GM12873 (cell line): ENCODE results near the gene VPS13D.

Experiments
- TF ChIP-seq, protein P1 (sequence below): IDR thresholded peaks from 2 replicates; pipeline ENCODE4 v1.5.1; 2012; ENCODE audit warnings: low read depth, mild to moderate bottlenecking, moderate library complexity, low read length, control low read depth; ENCODE audit not compliant: insufficient read depth; ENCODE audit errors: missing control alignments

Gene VPS13D

DNA sequence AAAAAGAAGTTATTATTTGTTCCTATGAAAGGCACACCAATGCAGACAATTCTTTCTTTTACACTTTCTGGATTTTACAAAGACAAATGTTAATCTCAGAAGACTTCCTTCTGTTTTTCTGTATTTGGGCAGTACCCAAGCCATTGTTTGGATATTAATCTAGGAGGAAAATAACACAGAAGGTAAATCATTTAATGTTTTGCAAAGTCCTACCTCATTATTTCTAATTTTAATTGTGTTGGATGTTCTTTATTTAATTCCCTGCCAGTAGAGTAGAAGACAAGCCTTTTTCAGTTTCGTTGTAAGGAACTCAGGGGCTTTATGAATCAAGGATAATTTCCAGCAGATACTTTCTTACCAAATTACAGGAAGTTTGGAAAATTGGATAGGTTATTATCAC, 118.3 kb downstream of the VPS13D start:
- TF ChIP-seq, protein P1, sequence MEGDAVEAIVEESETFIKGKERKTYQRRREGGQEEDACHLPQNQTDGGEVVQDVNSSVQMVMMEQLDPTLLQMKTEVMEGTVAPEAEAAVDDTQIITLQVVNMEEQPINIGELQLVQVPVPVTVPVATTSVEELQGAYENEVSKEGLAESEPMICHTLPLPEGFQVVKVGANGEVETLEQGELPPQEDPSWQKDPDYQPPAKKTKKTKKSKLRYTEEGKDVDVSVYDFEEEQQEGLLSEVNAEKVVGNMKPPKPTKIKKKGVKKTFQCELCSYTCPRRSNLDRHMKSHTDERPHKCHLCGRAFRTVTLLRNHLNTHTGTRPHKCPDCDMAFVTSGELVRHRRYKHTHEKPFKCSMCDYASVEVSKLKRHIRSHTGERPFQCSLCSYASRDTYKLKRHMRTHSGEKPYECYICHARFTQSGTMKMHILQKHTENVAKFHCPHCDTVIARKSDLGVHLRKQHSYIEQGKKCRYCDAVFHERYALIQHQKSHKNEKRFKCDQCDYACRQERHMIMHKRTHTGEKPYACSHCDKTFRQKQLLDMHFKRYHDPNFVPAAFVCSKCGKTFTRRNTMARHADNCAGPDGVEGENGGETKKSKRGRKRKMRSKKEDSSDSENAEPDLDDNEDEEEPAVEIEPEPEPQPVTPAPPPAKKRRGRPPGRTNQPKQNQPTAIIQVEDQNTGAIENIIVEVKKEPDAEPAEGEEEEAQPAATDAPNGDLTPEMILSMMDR: no peak

DNA sequence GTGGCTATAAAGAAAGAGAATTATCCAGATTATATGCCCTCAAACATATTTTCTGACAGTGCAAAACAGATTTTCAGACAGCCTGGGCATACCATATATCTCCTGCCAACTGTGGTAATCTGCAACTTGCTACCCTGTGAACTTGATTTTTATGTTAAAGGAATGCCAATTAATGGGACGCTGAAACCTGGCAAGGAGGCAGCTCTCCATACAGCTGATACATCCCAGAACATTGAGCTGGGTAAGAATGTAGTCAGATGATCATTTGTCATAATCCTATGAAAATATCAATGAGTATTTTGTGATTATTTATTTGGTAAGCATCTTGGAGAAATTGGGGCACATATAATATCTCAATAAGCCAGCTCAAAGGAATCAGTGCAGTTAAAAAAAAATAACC, 124.2 kb downstream of the VPS13D start:
- TF ChIP-seq, protein P1: no peak

DNA sequence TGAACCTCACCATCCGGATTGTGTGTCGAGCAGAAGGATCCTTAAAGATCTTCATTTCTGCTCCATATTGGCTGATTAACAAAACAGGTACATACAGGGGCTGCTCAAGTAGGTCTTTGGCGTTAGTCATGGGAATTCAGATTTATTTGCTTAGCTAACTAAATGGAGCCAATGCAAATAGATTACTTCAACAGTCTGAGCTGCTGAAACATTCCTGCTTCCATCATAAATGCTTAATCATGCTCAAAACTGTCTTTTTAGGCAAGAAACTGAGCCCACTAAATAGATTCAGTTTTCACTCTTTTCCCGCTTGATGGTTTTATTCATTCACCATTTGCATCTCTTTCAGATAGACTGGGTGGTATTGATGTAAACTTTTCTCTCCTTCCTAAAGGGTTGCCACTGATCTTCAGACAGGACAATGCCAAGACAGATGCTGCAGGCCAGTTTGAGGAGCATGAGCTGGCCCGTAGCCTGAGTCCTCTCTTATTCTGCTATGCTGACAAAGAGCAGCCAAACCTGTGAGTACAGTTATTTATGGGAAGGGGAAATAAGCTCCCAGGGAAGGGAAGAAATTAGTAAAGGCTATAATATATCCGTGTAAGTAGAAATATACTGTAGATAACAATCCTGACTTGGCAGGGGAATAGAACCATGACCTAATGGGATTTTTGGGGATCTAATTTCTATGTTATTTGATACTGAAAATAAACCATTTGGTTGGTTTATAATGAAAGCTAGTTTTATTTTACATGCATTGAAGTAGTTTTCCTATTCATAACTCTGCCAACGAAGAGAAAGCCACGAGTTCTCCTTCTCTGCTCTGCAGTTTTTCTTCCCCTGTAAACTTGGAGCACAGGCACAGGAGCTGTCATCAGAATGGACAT, 126.4 kb downstream of the VPS13D start:
- TF ChIP-seq, protein P1: no peak

DNA sequence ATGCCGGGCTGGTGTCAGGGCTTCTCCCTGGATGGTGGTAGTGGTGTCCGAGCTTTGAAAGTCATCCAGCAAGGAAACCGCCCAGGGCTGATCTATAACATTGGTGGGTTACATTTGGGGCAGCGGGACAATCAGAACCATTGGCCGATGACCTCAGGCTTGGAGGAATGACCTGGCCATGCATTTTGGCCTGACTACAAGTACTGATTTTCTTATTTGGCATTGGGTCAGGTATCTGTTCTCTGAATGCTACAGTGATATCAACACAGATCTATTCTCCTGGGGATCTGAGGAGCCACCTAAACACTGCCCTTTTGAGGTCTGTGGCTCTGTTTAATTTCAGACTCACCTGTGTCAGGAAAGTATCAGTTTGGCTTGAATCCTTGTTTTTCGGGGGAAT, 128.7 kb downstream of the VPS13D start:
- TF ChIP-seq, protein P1: no peak

DNA sequence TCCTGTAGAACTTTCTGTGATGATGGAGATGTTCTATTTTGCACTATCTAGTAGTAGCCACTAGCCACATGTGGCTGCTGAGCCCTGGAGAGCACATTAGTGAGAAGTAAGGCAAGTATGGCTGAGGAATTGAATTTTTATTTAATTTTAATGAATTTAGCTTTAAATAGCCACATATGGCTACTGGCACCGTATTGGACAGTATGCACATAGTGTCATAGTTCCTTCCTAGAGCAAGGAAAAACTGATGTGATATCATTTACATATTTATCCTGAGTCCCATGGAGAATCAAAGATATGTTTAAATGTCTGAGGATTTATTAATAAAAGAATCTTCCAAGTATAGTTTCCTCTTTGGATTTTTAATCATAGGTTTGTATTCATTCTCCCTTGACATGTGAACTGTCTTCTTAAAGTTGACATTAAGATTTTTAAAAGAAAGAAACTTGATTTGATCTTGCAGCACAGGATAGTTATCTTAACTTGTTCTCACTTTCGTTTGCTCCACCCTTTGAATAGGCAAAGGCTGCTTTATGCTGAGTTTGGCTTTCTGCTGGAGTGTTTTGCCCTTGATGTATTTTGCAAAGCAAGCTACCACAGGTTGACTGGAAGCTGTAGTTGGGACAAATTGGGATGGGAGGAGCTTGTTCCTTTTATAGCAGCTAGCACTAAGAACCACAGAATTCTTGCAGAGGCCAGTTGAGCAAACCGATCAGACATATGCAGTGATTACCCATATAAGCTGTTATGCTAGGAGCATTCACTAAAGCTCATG, 129.7 kb downstream of the VPS13D start:
- TF ChIP-seq, protein P1: no peak

DNA sequence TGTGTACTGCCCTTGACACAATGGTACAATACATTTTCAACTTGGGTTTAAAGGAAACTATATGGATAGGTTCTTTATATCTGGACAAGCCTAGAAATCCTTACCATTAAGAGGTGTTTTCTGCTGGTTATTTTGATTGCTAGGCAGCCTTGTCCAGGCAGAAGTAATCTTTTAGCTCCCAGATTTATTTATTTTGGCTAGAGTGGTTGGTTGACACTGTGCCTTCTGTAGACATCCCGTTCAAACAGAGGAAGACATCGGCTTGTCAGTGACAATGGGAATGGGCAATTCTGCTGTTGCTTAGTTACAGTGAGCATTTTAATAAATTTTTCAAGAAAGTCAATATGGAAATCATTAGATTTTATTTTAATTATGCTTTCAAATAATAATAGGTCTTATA, 138.8 kb downstream of the VPS13D start:
- TF ChIP-seq, protein P1: no peak

DNA sequence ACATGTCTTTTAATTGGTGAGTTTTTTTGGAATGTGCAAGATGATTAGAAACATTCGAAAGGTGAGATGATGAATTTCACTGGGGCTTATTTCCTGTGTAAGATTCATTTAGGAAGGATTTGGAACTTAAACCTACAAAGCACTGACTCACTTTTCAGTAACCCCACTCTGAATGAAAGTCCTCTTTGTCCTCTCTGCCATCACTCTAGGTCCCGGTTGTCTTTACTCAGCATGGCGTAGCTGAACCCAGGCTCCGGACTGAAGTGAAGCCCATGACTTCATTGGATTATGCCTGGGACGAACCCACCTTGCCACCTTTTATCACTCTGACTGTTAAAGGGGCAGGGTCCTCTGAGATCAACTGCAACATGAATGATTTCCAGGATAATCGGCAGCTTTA, 139.4 kb downstream of the VPS13D start:
- TF ChIP-seq, protein P1: no peak
